ENCODE data around the gene MCIDAS.

GRCh38 chr5:55223812-55224240 lies 3.3 kb downstream of the MCIDAS start:
- TF ChIP-seq, protein P1, sequence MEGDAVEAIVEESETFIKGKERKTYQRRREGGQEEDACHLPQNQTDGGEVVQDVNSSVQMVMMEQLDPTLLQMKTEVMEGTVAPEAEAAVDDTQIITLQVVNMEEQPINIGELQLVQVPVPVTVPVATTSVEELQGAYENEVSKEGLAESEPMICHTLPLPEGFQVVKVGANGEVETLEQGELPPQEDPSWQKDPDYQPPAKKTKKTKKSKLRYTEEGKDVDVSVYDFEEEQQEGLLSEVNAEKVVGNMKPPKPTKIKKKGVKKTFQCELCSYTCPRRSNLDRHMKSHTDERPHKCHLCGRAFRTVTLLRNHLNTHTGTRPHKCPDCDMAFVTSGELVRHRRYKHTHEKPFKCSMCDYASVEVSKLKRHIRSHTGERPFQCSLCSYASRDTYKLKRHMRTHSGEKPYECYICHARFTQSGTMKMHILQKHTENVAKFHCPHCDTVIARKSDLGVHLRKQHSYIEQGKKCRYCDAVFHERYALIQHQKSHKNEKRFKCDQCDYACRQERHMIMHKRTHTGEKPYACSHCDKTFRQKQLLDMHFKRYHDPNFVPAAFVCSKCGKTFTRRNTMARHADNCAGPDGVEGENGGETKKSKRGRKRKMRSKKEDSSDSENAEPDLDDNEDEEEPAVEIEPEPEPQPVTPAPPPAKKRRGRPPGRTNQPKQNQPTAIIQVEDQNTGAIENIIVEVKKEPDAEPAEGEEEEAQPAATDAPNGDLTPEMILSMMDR (IDR thresholded peaks at IDR 0.05): no peak
- no peak for TF ChIP-seq POLR2AphosphoS5 (IDR thresholded peaks at IDR 0.05)
- no peak for TF ChIP-seq POLR2A (IDR thresholded peaks at IDR 0.05)

Data from breast epithelium (tissue), 3 donors.